Stimulated activated naive CD4-positive, alpha-beta T cell (primary cell): ENCODE results near the gene ANO8.

Experiments
- DNase-seq, 6 experiments: peaks; one replicate each; lab custom pipeline; 2025; lab: John Stamatoyannopoulos, UW

ANO8 gene

GRCh38 chr19:17329366-17330261 is 5.0 kb downstream of the ANO8 start:
- DNase-seq, result no peak

- DNase-seq, result peak in 5 of 6 experiments; percentile 28 to 58 (median 50)
Observed at GRCh38 chr19:17328517-17329365, 5.9 kb downstream of the ANO8 start.

- peak; percentile 38 to 74 (median 52) for DNase-seq
Observed at GRCh38 chr19:17327654-17328516, 6.8 kb downstream of the ANO8 start.

GRCh38 chr19:17327068-17327653 is 7.5 kb downstream of the ANO8 start:
- no peak for DNase-seq

- DNase-seq, result no peak
Observed at GRCh38 chr19:17326595-17326966, 8.1 kb downstream of the ANO8 start.

GRCh38 chr19:17325881-17326594 is 8.6 kb downstream of the ANO8 start:
- DNase-seq, result no peak

GRCh38 chr19:17325133-17325532 is 9.5 kb downstream of the ANO8 start:
- no peak for DNase-seq

GRCh38 chr19:17324357-17325114 is 10.1 kb downstream of the ANO8 start:
- no peak for DNase-seq

- peak in 1 of 6 experiments; percentile 12 for DNase-seq
Observed at GRCh38 chr19:17323964-17324332, 10.7 kb downstream of the ANO8 start.

GRCh38 chr19:17323300-17323963 is 11.2 kb downstream of the ANO8 start:
- DNase-seq, result peak in 1 of 6 experiments; percentile 8

- no peak for DNase-seq
Observed at GRCh38 chr19:17322854-17323253, 11.8 kb downstream of the ANO8 start.

GRCh38 chr19:17321655-17322489 is 12.8 kb downstream of the ANO8 start:
- no peak for DNase-seq

GRCh38 chr19:17320435-17320834 is 14.2 kb downstream of the ANO8 start:
- no peak for DNase-seq

GRCh38 chr19:17319473-17320238 is 15.0 kb downstream of the ANO8 start:
- no peak for DNase-seq

GRCh38 chr19:17318966-17319365 is 15.7 kb downstream of the ANO8 start:
- no peak for DNase-seq

GRCh38 chr19:17314007-17314593 is 20.6 kb downstream of the ANO8 start:
- DNase-seq, result no peak
